VCaP (cell line): ENCODE data around the gene SRC.

Experiments used
- H3K27ac ChIP-seq: fragments of 450-650 bp; 2 replicates; pipeline ENCODE4 v1.5.1; 2017
- CTCF ChIP-seq: fragments of 450-650 bp; conservative IDR thresholded peaks from 2 replicates; pipeline ENCODE4 v1.5.1; 2017; ENCODE audit warnings: mild to moderate bottlenecking, moderate library complexity

Gene SRC

GRCh38 chr20:37325206-37325605 lies 20.7 kb upstream of the SRC start:
- H3K27ac ChIP-seq: no peak overlapping the region
- no peak for TF ChIP-seq CTCF

GRCh38 chr20:37326666-37327065 lies 19.3 kb upstream of the SRC start:
- TF ChIP-seq CTCF: no peak

GRCh38 chr20:37327748-37328147 lies 18.2 kb upstream of the SRC start:
- TF ChIP-seq CTCF: no peak
- no peak overlapping the region for H3K27ac ChIP-seq

More at GRCh38 chr20:37326666-37327065, 19.3 kb upstream of the SRC start:
- H3K27ac ChIP-seq: no peak overlapping the region

- no peak overlapping the region for H3K27ac ChIP-seq
- no peak for TF ChIP-seq CTCF
Measured at GRCh38 chr20:37328149-37328945, 17.6 kb upstream of the SRC start.

GRCh38 chr20:37329481-37330165 lies 16.3 kb upstream of the SRC start:
- no peak overlapping the region for H3K27ac ChIP-seq
- TF ChIP-seq CTCF: no peak

GRCh38 chr20:37330316-37330715 lies 15.6 kb upstream of the SRC start:
- no peak overlapping the region for H3K27ac ChIP-seq
- no peak for TF ChIP-seq CTCF

- no peak overlapping the region for H3K27ac ChIP-seq
- no peak for TF ChIP-seq CTCF
Measured at GRCh38 chr20:37331060-37331857, 14.7 kb upstream of the SRC start.
